Right atrium auricular region (tissue), 2 donors: ENCODE results near the gene CCDC149. TPM values are rescaled to one million over a fixed set of nuclear protein-coding genes. Genes with fewer than 3 reads are reported as not detected.

Source experiments
- DNase-seq: peaks from one replicate; pipeline ENCODE4 v3.0.0-alpha.2; 2019; ENCODE audit warnings: low spot score
- H3K27ac ChIP-seq, 2 donors: fragments of 200-600 bp; sonication (generic); 1 replicate in 1 of 2; 2 replicates in 1 of 2; pipeline ENCODE4 v1.5.1; 2016 to 2019
- H3K27me3 ChIP-seq, 2 donors: fragments of 200-600 bp; sonication (generic); one replicate each; pipeline versions ENCODE4 v1.5.1 to v1.6.0; 2017 to 2019
- H3K36me3 ChIP-seq: fragments of 200-600 bp; sonication (generic); one replicate; pipeline ENCODE4 v1.5.1; 2016
- H3K4me1 ChIP-seq, 2 donors: fragments of 200-600 bp; sonication (generic); one replicate each; pipeline versions ENCODE4 v1.5.1 to v1.6.0; 2017 to 2019
- H3K4me3 ChIP-seq, 2 donors: fragments of 200-600 bp; sonication (generic); 1 replicate in 1 of 2; 2 replicates in 1 of 2; pipeline ENCODE4 v1.5.1; 2017 to 2019; ENCODE audit warnings: mild to moderate bottlenecking in 1 of 2, moderate library complexity in 1 of 2
- H3K9me3 ChIP-seq, 2 donors: fragments of 200-600 bp; sonication (generic); one replicate each; pipeline ENCODE4 v1.5.1; 2019
- CTCF ChIP-seq, 2 donors: fragments of 200-600 bp; sonication (generic); IDR thresholded peaks; one replicate each; pipeline ENCODE4 v1.5.1; 2019; ENCODE audit warnings: antibody characterized with exemption in 2 of 2
- total RNA-seq, 2 donors: library from RNA; depleted of rRNA; stranded (reverse); fragments of >200 nt; gene quantifications; one replicate each; pipeline ENCODE4 v1.1.0, GENCODE V29; 2016

Gene CCDC149
- total RNA-seq, 2 donors from 2014 or later, result 6.7 to 7.0 TPM

- Histone ChIP-seq H3K27me3 (no peaks in the 10 kb centered on the region), H3K4me1 (peaks cover 0 to 6% of the 10 kb centered on the region in 2 donors), H3K36me3 (peaks cover 7% of the 10 kb centered on the region), H3K4me3 (no peak overlapping the region), H3K27ac (no peak overlapping the region), H3K9me3 (no peaks in the 10 kb centered on the region)
- no peak for DNase-seq
- TF ChIP-seq CTCF (IDR thresholded peaks at IDR 0.05), result no peak
These were observed 104.6 kb downstream of the CCDC149 start for GRCh38 chr4:24808261-24808660.

DNA sequence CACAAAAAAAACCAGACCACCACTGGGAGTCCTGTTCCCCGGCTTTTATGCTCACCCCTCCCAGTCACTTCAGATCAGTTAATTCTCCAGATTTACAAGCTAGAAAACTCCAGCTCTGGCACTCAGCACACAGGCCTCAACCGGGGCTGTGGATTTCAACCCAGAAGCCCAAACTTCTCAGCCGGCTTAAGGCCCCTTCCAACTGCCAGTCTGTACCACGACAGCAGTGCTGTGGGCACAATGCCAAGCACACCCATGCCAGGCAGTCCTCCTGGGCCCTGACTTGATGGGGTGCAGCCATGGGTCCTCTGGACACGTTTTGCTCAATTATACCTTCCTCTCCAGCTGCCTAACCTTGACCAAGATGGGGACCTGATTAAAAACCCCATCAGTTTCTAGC is 105.2 kb downstream of the CCDC149 start:
- Histone ChIP-seq H3K36me3 (peaks cover 7% of the 10 kb centered on the region), H3K4me3 (no peak overlapping the region), H3K4me1 (peaks cover 0 to 6% of the 10 kb centered on the region in 2 donors), H3K27me3 (no peaks in the 10 kb centered on the region), H3K9me3 (no peaks in the 10 kb centered on the region), H3K27ac (no peak overlapping the region)
- no peak for DNase-seq
- no peak for TF ChIP-seq CTCF (IDR thresholded peaks at IDR 0.05)

GRCh38 chr4:24806206-24806990 is 106.4 kb downstream of the CCDC149 start:
- peaks cover 7% of the 10 kb centered on the region for H3K36me3 ChIP-seq
- TF ChIP-seq CTCF (IDR thresholded peaks at IDR 0.05), result no peak
- H3K27ac ChIP-seq, result no peak overlapping the region
- no peaks in the 10 kb centered on the region for H3K27me3 ChIP-seq
- H3K9me3 ChIP-seq, result no peaks in the 10 kb centered on the region
- DNase-seq, result no peak
- no peak overlapping the region for H3K4me3 ChIP-seq
- peaks cover 0 to 11% of the 10 kb centered on the region in 2 donors for H3K4me1 ChIP-seq

DNA sequence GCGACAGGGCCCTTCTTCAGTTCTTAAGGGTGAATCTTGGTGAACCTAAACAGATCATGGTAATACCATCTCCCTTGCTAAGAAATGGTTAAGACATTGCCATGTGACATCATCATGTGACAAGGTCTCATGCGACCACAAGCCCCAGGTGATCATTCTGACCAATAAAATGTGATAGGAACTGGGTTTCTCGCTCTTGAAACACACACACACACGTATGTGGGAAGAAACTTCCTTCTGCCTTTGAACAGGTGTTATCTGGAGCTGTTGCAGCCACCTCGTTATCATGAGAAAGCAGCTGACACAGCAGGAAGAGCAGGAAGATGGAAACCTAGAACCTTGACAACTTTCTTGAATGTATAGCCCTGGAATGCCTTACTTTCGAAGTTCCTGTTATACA is 107.3 kb downstream of the CCDC149 start:
- DNase-seq, result peak; percentile 23
- peaks cover 0 to 19% of the 10 kb centered on the region in 2 donors for H3K4me1 ChIP-seq
- H3K27ac ChIP-seq, result no peak overlapping the region
- no peak overlapping the region for H3K4me3 ChIP-seq
- peaks cover 7% of the 10 kb centered on the region for H3K36me3 ChIP-seq
- no peaks in the 10 kb centered on the region for H3K9me3 ChIP-seq
- TF ChIP-seq CTCF (IDR thresholded peaks at IDR 0.05), result no peak
- no peaks in the 10 kb centered on the region for H3K27me3 ChIP-seq

- no peak for TF ChIP-seq CTCF (IDR thresholded peaks at IDR 0.05)
- no peaks in the 10 kb centered on the region for H3K9me3 ChIP-seq
These were observed 107.8 kb downstream of the CCDC149 start for GRCh38 chr4:24805067-24805466.

More at GRCh38 chr4:24805067-24805466, 107.8 kb downstream of the CCDC149 start:
- Histone ChIP-seq H3K4me3 (no peak overlapping the region), H3K27ac (no peak overlapping the region), H3K4me1 (peaks cover 0 to 24% of the 10 kb centered on the region in 2 donors), H3K36me3 (peaks cover 7% of the 10 kb centered on the region), H3K27me3 (no peaks in the 10 kb centered on the region)
- peak; percentile 38 for DNase-seq
